ENCODE measurements around the gene COQ4. TPM values are rescaled to one million over a fixed set of nuclear protein-coding genes. Genes with fewer than 3 reads are reported as not detected.
A peak's percentile ranks its signal among the peaks of the same experiment; 100 is the strongest.

COQ4 gene
- total RNA-seq, 1 experiment from 2014 or later = 45.8 TPM

- peak overlapping the region; percentile 79 for H3K27ac ChIP-seq (ENCODE audit: low read depth, low read length)
- peaks cover 13 to 16% of the 10 kb centered on the region in 2 experiments; a peak in 3 of 4 replicates for H3K4me1 ChIP-seq (ENCODE audit: control insufficient read depth in 1 of 2, insufficient read depth in 2 of 2, low read length in 2 of 2)
- no peaks in the 10 kb centered on the region; a peak in 1 of 4 replicates for H3K36me3 ChIP-seq (ENCODE audit: control insufficient read depth in 1 of 2, insufficient read depth in 2 of 2, low read length in 2 of 2)
- no peaks in the 10 kb centered on the region; the same call in 1 of the 2 replicates for H4K20me1 ChIP-seq (ENCODE audit: insufficient read depth)
- ChIA-PET RAD21 (ENCODE audit: low non-redundant PET in 1 of 2, low total read pairs in 2 of 2, uncharacterized antibody in 2 of 2, unreplicated experiment in 2 of 2) (no interaction called here), POLR2A (no interaction called here), CTCF (no interaction called here)
- no peak overlapping the region for H2AFZ ChIP-seq (ENCODE audit: low read depth, low read length, poor library complexity, severe bottlenecking)
- no TSS peak for BruUV-seq (replicated peaks)
- no peaks in the 10 kb centered on the region for H3K9me2 ChIP-seq (ENCODE audit: insufficient read depth)
- H3K27me3 ChIP-seq (ENCODE audit: insufficient read depth, low read length) = no peaks in the 10 kb centered on the region
- TF ChIP-seq TCF7L2 (IDR thresholded peaks at IDR 0.05; ENCODE audit: borderline replicate concordance, extremely low read depth, insufficient read depth, insufficient read length) (no peak), EZH2 (IDR thresholded peaks at IDR 0.05) (no peak), POLR2A (IDR thresholded peaks at IDR 0.05; ENCODE audit: borderline replicate concordance, extremely low read depth, insufficient read depth, insufficient read length) (no peak), FOSL1 (IDR thresholded peaks at IDR 0.05; ENCODE audit: low read depth) (no peak), ZNF274 (IDR thresholded peaks at IDR 0.05; ENCODE audit: low read depth, low read length) (no peak), EGR1 (IDR thresholded peaks at IDR 0.05; ENCODE audit: low read depth) (no peak), ZFX (IDR thresholded peaks at IDR 0.05) (no peak), EZH2phosphoT487 (IDR thresholded peaks at IDR 0.05; ENCODE audit: borderline replicate concordance) (no peak), YY1 (IDR thresholded peaks at IDR 0.05; ENCODE audit: extremely low read depth, insufficient replicate concordance, low read depth, low read length) (no peak), JUND (IDR thresholded peaks at IDR 0.05) (no peak), SIN3A (IDR thresholded peaks at IDR 0.05; ENCODE audit: low read depth) (no peak), SRF (IDR thresholded peaks at IDR 0.05; ENCODE audit: low read depth) (no peak), RAD21 (IDR thresholded peaks at IDR 0.05; ENCODE audit: low read depth) (no peak), CBX3 (IDR thresholded peaks at IDR 0.05; ENCODE audit: low read depth) (no peak)
- TF ChIP-seq, protein P1, sequence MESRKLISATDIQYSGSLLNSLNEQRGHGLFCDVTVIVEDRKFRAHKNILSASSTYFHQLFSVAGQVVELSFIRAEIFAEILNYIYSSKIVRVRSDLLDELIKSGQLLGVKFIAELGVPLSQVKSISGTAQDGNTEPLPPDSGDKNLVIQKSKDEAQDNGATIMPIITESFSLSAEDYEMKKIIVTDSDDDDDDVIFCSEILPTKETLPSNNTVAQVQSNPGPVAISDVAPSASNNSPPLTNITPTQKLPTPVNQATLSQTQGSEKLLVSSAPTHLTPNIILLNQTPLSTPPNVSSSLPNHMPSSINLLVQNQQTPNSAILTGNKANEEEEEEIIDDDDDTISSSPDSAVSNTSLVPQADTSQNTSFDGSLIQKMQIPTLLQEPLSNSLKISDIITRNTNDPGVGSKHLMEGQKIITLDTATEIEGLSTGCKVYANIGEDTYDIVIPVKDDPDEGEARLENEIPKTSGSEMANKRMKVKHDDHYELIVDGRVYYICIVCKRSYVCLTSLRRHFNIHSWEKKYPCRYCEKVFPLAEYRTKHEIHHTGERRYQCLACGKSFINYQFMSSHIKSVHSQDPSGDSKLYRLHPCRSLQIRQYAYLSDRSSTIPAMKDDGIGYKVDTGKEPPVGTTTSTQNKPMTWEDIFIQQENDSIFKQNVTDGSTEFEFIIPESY (IDR thresholded peaks at IDR 0.05; ENCODE audit: extremely low read depth, insufficient replicate concordance, low read length) = no peak
- TF ChIP-seq, protein P2, sequence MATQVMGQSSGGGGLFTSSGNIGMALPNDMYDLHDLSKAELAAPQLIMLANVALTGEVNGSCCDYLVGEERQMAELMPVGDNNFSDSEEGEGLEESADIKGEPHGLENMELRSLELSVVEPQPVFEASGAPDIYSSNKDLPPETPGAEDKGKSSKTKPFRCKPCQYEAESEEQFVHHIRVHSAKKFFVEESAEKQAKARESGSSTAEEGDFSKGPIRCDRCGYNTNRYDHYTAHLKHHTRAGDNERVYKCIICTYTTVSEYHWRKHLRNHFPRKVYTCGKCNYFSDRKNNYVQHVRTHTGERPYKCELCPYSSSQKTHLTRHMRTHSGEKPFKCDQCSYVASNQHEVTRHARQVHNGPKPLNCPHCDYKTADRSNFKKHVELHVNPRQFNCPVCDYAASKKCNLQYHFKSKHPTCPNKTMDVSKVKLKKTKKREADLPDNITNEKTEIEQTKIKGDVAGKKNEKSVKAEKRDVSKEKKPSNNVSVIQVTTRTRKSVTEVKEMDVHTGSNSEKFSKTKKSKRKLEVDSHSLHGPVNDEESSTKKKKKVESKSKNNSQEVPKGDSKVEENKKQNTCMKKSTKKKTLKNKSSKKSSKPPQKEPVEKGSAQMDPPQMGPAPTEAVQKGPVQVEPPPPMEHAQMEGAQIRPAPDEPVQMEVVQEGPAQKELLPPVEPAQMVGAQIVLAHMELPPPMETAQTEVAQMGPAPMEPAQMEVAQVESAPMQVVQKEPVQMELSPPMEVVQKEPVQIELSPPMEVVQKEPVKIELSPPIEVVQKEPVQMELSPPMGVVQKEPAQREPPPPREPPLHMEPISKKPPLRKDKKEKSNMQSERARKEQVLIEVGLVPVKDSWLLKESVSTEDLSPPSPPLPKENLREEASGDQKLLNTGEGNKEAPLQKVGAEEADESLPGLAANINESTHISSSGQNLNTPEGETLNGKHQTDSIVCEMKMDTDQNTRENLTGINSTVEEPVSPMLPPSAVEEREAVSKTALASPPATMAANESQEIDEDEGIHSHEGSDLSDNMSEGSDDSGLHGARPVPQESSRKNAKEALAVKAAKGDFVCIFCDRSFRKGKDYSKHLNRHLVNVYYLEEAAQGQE (IDR thresholded peaks at IDR 0.05; ENCODE audit: low read depth) = no peak
- TF ChIP-seq, protein P3, sequence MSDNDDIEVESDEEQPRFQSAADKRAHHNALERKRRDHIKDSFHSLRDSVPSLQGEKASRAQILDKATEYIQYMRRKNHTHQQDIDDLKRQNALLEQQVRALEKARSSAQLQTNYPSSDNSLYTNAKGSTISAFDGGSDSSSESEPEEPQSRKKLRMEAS (IDR thresholded peaks at IDR 0.05) = no peak
- intact Hi-C loops (cut with micrococcal nuclease) = no loop called here
- ATAC-seq (no peak), DNase-seq (ENCODE audit: low read depth, low spot score) (no peak)
- H3K79me2 ChIP-seq (ENCODE audit: insufficient read depth, low read length) = peaks cover 58% of the 10 kb centered on the region
- H3K4me3 ChIP-seq (replicated peaks in 1 of 2; ENCODE audit: low read depth in 1 of 2, low read length in 2 of 2) = peak overlapping the region; percentile 67 to 91
- peak overlapping the region; percentile 81 for H3K9ac ChIP-seq (ENCODE audit: low read length)
- peak overlapping the region; percentile 89 for H3K4me2 ChIP-seq (ENCODE audit: low read length)
- H3K9me3 ChIP-seq (ENCODE audit: control insufficient read depth in 1 of 2, insufficient read depth in 1 of 2, low read depth in 1 of 2, low read length in 2 of 2) = no peaks in the 10 kb centered on the region
Observed at GRCh38 chr9:128372188-128372641, 49.6 kb downstream of the COQ4 start.

Measured in HCT116 (cell line).